Parathyroid adenoma (tissue), 2 donors: ENCODE measurements around the gene SORBS1.

Experiments used
- H2AFZ ChIP-seq: fragments of 300-600 bp; sonication (generic); one replicate; pipeline ENCODE4 v1.7.0; 2017; ENCODE audit warnings: antibody characterized with exemption, mild to moderate bottlenecking
- H3K27ac ChIP-seq: fragments of 300-600 bp; sonication (generic); one replicate; pipeline ENCODE4 v1.7.0; 2017
- H3K27me3 ChIP-seq: fragments of 300-600 bp; sonication (generic); one replicate; pipeline ENCODE4 v1.7.0; 2017; ENCODE audit warnings: low read length; ENCODE audit not compliant: control insufficient read depth, insufficient read depth
- H3K36me3 ChIP-seq: fragments of 300-600 bp; sonication (generic); one replicate; pipeline ENCODE4 v1.7.0; 2017; ENCODE audit warnings: low read length; ENCODE audit not compliant: control insufficient read depth, insufficient read depth
- H3K4me1 ChIP-seq: fragments of 300-600 bp; sonication (generic); one replicate; pipeline ENCODE4 v1.7.0; 2017; ENCODE audit warnings: control low read depth
- H3K4me2 ChIP-seq: fragments of 300-600 bp; sonication (generic); one replicate; pipeline ENCODE4 v1.7.0; 2017; ENCODE audit warnings: low read length
- H3K4me3 ChIP-seq: fragments of 300-600 bp; sonication (generic); one replicate; pipeline ENCODE4 v1.7.0; 2017; ENCODE audit warnings: low read depth, low read length
- H3K79me2 ChIP-seq: fragments of 300-600 bp; sonication (generic); one replicate; pipeline ENCODE4 v1.7.0; 2017; ENCODE audit warnings: control low read depth
- H3K9ac ChIP-seq: fragments of 300-600 bp; sonication (generic); one replicate; pipeline ENCODE4 v1.7.0; 2017; ENCODE audit warnings: mild to moderate bottlenecking
- H3K9me3 ChIP-seq: fragments of 300-600 bp; sonication (generic); one replicate; pipeline ENCODE4 v1.7.0; 2017; ENCODE audit warnings: low read length; ENCODE audit not compliant: control insufficient read depth
- CTCF ChIP-seq: fragments of 300-600 bp; sonication (generic); IDR thresholded peaks from one replicate; pipeline ENCODE4 v1.7.0; 2017; ENCODE audit warnings: antibody characterized with exemption, mild to moderate bottlenecking
- donor health status: primary hyperparathyroidism.

Gene SORBS1

GRCh38 chr10:95289003-95289920 lies 271.9 kb downstream of the SORBS1 start:
- peak; percentile 35 for TF ChIP-seq CTCF
- Histone ChIP-seq H3K27me3 (no peaks in the 10 kb centered on the region), H3K9ac (no peak overlapping the region), H3K4me2 (peak overlapping the region; percentile 58), H3K4me3 (peak overlapping the region; percentile 94), H3K79me2 (peaks cover 30% of the 10 kb centered on the region), H2AFZ (peak overlapping the region; percentile 92), H3K36me3 (no peaks in the 10 kb centered on the region), H3K27ac (peak overlapping the region; percentile 80), H3K9me3 (no peaks in the 10 kb centered on the region), H3K4me1 (peaks cover 11% of the 10 kb centered on the region)

GRCh38 chr10:95288303-95288702 lies 272.9 kb downstream of the SORBS1 start:
- Histone ChIP-seq H3K79me2 (peaks cover 30% of the 10 kb centered on the region), H2AFZ (no peak overlapping the region), H3K4me3 (peak overlapping the region; percentile 94), H3K4me1 (peaks cover 11% of the 10 kb centered on the region), H3K9ac (no peak overlapping the region), H3K36me3 (no peaks in the 10 kb centered on the region), H3K27ac (no peak overlapping the region), H3K4me2 (peak overlapping the region; percentile 55), H3K9me3 (no peaks in the 10 kb centered on the region), H3K27me3 (no peaks in the 10 kb centered on the region)
- no peak for TF ChIP-seq CTCF

- H3K4me2 ChIP-seq: peak overlapping the region; percentile 11
- H3K27me3 ChIP-seq: no peaks in the 10 kb centered on the region
- no peak overlapping the region for H2AFZ ChIP-seq
- H3K4me1 ChIP-seq: peaks cover 11% of the 10 kb centered on the region
- H3K27ac ChIP-seq: peak overlapping the region; percentile 30
- no peak overlapping the region for H3K9ac ChIP-seq
- H3K4me3 ChIP-seq: no peak overlapping the region
- TF ChIP-seq CTCF: no peak
- no peaks in the 10 kb centered on the region for H3K36me3 ChIP-seq
- peaks cover 32% of the 10 kb centered on the region for H3K79me2 ChIP-seq
- no peaks in the 10 kb centered on the region for H3K9me3 ChIP-seq
Observed at GRCh38 chr10:95287281-95287680, 273.9 kb downstream of the SORBS1 start.

- Histone ChIP-seq H3K27ac (peak overlapping the region; percentile 30), H3K27me3 (no peaks in the 10 kb centered on the region), H3K36me3 (no peaks in the 10 kb centered on the region), H3K9me3 (no peaks in the 10 kb centered on the region), H3K9ac (no peak overlapping the region), H3K4me3 (no peak overlapping the region), H2AFZ (no peak overlapping the region), H3K79me2 (peaks cover 32% of the 10 kb centered on the region), H3K4me1 (peaks cover 11% of the 10 kb centered on the region), H3K4me2 (no peak overlapping the region)
- TF ChIP-seq CTCF: no peak
Observed at GRCh38 chr10:95286707-95287106, 274.5 kb downstream of the SORBS1 start.
